HG02759 (cell line): Measurements from ENCODE around the gene SLC51B.
"Not testable (repeated sequence)": the region's sequence is repeated elsewhere in the genome, so short reads cannot be mapped to it uniquely, and the experiment has no call there.

ENCODE experiments used
- ATAC-seq: cut with Tn5 transposase; IDR thresholded peaks from one replicate; pipeline ENCODE4 v1.9.1; 2021; ENCODE audit warnings: mild to moderate bottlenecking, moderate library complexity; ENCODE audit not compliant: unreplicated experiment

SLC51B gene

DNA sequence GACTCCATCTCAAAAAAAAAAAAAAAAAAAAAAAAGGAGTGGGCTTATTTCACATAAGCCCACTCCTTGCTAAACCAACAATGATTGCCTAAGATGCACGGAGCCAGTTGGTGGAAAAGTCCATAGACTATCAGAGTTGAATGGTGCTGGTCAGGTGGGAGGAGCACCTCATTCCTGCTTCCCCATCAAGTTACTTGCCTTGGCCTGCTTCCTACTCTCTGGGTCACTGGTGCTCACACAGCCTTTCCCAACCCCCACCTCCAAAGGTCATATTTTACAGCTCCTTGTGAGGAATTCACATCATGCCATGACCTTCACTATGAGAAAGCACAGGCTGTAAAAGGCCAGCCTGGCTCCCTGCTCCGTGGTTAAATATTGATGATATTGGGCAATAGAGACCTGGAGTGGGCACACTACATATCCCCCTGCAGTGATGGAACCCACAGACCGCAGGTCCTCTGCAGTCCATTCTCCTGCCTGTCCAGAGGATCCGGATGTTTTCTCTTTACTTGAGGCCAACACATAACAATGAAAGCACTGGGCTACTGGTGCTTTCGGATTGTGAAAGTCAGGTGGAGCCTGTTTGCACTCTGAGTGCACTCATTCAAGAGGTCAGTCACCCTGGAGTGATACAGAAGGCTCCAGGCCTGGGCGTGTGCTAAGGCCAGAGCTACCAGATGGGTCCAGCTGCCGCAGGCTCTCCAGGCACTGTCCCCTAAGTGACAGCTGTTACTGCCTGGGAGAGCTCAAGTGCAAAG, at the start of gene SLC51B:
Gene SLC51B, plus strand, starts transcription at position 664 of the 758 bp plus-strand sequence. CDS start 4,618 bp downstream, outside the sequence.
- ATAC-seq, result no peak

GRCh38 chr15:64997066-64997465, 48.1 kb upstream of the SLC51B start:
- ATAC-seq, result no peak

DNA sequence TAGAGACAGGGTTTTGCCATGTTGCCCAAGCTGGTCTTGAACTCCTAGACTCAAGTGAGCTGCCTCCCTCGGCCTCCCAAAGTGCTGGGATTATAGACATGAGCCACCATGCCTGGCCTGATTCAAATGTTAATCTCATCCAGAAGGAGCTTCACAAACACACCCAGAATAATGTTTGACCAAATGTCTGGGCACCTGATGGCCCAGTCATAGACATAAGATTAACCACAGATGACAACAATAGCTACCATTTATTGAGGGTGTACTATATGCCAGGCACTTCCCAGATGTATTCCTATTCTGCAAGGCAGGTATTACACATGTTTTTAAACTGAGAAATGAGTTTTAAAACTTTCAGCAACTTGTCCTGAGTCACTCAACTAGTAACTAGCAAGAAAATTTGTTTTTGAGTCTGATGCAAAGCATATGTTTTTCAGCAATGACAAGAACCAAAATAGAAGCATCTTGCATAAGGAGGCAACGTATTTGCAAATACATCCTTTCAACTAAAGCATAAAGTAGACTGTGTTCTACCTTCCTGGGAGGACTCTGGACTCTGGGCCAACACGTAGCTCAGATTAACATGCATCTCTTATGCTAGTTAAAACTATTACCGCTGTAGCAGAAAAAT, 47.3 kb upstream of the SLC51B start:
- no peak for ATAC-seq

- ATAC-seq, result no peak
Measured at GRCh38 chr15:65004993-65005392, 40.2 kb upstream of the SLC51B start.

DNA sequence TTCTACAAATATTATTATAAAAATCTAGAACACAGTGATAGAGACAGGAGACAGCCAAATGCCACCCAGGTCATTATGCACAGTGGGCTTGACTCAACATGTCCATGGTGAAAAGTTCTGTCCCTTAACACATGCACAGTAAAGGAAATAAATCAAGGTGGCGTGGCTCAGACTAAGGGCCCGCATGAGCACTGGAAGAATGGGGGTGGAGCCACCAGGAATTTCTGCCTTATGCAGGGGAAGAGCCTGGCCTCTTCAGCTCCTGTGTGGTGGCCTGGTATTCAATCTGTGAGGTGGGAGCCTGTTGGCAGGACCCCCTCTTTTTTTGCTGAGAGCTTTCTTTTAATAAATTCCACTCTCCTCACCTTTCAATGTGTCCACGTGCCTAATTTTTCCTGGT, 38.3 kb upstream of the SLC51B start:
- no peak for ATAC-seq

DNA sequence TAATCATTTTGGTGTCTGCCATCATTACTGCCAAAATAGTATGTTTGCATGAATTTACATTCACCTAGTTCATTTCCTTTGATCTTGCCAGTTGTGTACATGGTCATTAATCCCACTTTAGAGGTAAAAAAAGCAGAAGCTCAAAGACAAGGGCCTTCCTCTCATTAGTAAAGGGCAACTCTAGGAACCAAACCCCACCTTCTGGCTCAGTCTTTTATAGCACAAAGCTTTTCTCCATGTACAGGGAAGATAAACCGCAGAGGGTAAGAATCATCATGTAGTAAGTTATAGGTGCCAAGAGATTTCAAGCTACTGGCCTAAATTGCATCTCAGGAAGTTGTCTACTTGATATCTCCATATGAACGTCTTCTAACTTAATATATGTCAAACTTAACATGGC, 36.2 kb upstream of the SLC51B start:
- ATAC-seq, result no peak

DNA sequence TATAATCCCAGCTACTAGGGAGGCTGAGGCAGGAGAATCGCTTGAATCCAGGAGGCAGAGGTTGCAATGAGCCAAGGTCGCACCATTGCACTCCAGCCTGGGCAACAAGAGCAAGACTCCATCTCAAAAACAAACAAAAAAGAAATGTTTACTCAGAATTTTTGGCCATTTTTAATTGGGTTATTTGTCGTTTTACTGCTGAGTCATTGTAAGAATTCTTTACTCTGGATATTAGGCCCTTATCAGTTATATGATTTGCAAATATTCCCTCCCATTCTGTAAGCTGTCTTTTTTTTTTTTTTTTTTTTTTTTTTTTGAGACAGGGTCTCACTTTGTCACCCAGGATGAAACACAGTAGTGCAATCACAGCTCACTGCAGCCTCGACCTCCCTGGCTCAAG, 34.0 kb upstream of the SLC51B start:
- not testable (repeated sequence) for ATAC-seq

- no peak for ATAC-seq
Measured at GRCh38 chr15:65020419-65020818, 24.8 kb upstream of the SLC51B start.

- ATAC-seq, result no peak
Measured at GRCh38 chr15:65021488-65021887, 23.7 kb upstream of the SLC51B start.

- no peak for ATAC-seq
Measured at GRCh38 chr15:65026756-65027155, 18.4 kb upstream of the SLC51B start.

DNA sequence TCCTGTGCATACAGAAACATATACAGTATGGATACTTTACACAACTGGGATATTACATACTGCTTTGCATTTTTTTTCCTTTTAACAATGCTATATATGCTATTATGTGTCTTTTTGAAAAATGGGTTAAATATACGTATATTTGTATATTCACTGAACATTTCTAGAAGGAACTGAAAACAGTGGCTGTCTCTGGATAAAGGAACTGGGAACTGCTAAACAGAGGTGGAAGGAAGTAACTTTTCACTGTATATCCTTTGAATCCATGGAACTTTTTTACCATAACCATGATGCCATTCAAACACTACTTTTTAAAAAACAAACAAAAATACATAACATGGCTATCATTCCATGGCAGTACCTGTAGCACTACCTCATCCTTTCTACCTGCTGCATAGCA, 17.6 kb upstream of the SLC51B start:
- no peak for ATAC-seq

GRCh38 chr15:65028338-65028737, 16.8 kb upstream of the SLC51B start:
- no peak for ATAC-seq

GRCh38 chr15:65028921-65029735, 16.1 kb upstream of the SLC51B start, which contains the start of gene MTFMT:
Gene MTFMT (minus strand): TSS chr15:65029639. CDS start chr15:65029613, 26 bp downstream.
- peak; percentile 85 for ATAC-seq

DNA sequence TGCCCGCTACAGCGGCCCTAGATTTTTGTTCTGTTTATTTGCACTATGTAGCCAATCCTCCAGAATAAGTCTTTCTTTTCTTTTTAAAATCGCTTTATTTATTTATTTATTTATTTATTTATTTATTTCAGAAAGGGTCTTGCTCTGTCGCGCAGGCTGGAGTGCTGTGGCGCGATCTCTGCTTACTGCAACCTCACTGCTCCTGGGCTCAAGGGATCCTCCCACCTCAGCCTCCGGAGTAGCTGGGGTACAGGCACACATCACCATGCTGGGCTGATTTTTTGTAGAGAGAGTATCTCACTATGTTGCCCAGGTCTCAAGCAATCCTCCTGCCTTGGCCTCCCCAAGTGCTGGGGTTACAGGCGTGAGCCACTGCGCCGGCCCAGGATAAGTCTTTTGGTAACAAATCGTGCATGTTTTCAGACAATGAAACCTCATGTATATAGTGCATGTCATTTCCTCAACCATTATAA, 15.4 kb upstream of the SLC51B start:
- ATAC-seq, result no peak

DNA sequence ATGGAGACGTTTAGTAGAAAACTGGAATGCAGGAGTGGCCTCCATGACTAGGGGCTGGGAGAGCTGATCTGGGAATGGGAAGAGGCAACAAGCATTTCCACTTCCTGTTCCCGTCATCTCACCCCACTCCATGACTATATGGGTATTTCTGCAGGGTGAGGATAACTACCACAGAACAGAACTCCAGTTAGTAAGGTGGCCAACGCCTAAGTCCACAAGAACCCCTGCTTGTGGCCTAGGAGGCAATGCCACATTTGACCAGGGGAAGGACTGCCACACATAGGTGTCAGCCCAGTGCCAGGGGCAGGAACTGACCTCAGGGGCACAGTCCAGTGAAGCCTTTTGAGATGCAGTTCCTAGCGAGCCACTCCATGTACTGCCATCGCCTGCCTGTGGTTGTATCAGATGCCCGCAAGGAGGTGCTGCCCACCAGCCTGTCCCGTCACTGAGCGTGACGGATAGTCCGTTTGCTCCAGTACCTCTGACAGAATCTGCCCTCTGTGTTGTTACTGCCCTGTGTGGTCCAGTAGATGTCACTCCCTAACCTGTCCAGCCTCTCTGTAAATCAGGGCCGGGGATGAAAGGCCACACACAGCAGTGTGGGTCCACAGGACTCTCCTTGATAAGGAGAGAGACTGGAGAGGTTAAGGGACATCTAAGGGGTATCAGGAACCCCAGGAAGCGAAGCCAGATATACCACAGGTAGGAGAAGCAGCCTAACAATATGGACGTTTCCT, 12.2 kb upstream of the SLC51B start:
- peak; percentile 33 for ATAC-seq

- no peak for ATAC-seq
Measured at GRCh38 chr15:65033659-65034269, 11.4 kb upstream of the SLC51B start.

DNA sequence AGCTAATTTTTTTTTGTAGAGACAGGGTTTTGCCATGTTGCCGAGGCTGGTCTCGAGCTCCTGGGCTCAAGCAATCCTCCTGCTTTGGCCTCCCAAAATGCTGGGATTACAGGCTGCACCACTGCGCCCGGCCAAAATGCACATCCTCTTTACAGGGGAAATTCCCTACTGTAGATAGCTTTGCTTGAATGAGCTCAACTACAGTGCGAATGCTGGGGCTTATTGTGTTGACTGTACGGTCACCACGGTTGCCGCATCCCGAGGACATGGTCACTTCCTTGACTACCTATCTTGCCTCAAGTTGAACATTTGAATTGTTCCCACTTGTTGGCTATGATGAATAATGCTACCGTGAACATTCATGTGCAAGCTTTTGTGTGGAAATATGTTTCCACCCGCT, 10.5 kb upstream of the SLC51B start:
- no peak for ATAC-seq

GRCh38 chr15:65037309-65037708, 7.9 kb upstream of the SLC51B start:
- no peak for ATAC-seq

- no peak for ATAC-seq
Measured at GRCh38 chr15:65038428-65038827, 6.8 kb upstream of the SLC51B start.

- ATAC-seq, result no peak
Measured at GRCh38 chr15:65038836-65039235, 6.4 kb upstream of the SLC51B start.
